Measurements from ENCODE around the gene HMCN2. TPM values are rescaled to one million over a fixed set of nuclear protein-coding genes. Genes with fewer than 3 reads are reported as not detected.

HMCN2 gene
- total RNA-seq, 2 donors from 2014 or later, result 2.9 to 5.5 TPM

- H3K4me1 ChIP-seq (replicated peaks), result no peaks in the 10 kb centered on the region
- no peak overlapping the region for H3K27ac ChIP-seq
- TF ChIP-seq POLR2AphosphoS5 (IDR thresholded peaks at IDR 0.05), result no peak
- TF ChIP-seq POLR2A (IDR thresholded peaks at IDR 0.05), result no peak
- no peak for TF ChIP-seq CTCF (IDR thresholded peaks at IDR 0.05)
- DNase-seq (ENCODE audit: low spot score), result no peak
- WGBS, result 91% methylated on average over 19 of the region's 23 CpGs
- no peaks in the 10 kb centered on the region for H3K36me3 ChIP-seq
- H3K9me3 ChIP-seq, result no peaks in the 10 kb centered on the region
- H3K27me3 ChIP-seq (replicated peaks; ENCODE audit: insufficient read depth), result no peaks in the 10 kb centered on the region
- H3K4me3 ChIP-seq, result no peak overlapping the region
- intact Hi-C loops (cut with DNase I), result no loop called here
These were observed 37.4 kb downstream of the HMCN2 start for GRCh38 chr9:130302785-130303612.

- WGBS, result 63% methylated on average over 17 of the region's 17 CpGs
- Histone ChIP-seq H3K27ac (no peak overlapping the region), H3K36me3 (no peaks in the 10 kb centered on the region), H3K4me1 (replicated peaks) (no peaks in the 10 kb centered on the region), H3K9me3 (no peaks in the 10 kb centered on the region), H3K4me3 (no peak overlapping the region), H3K27me3 (replicated peaks; ENCODE audit: insufficient read depth) (no peaks in the 10 kb centered on the region)
- no peak for DNase-seq (ENCODE audit: low spot score)
- intact Hi-C loops (cut with DNase I), result no loop called here
- no peak for TF ChIP-seq POLR2AphosphoS5 (IDR thresholded peaks at IDR 0.05)
- no peak for TF ChIP-seq CTCF (IDR thresholded peaks at IDR 0.05)
- no peak for TF ChIP-seq POLR2A (IDR thresholded peaks at IDR 0.05)
These were observed 38.1 kb downstream of the HMCN2 start for GRCh38 chr9:130303613-130304055.

GRCh38 chr9:130304116-130304515, 38.6 kb downstream of the HMCN2 start:
- Histone ChIP-seq H3K27me3 (replicated peaks; ENCODE audit: insufficient read depth) (no peaks in the 10 kb centered on the region), H3K9me3 (no peaks in the 10 kb centered on the region), H3K36me3 (no peaks in the 10 kb centered on the region), H3K4me3 (no peak overlapping the region), H3K4me1 (replicated peaks) (no peaks in the 10 kb centered on the region), H3K27ac (no peak overlapping the region)
- 52% methylated on average over 7 of the region's 7 CpGs for WGBS
- no peak for TF ChIP-seq CTCF (IDR thresholded peaks at IDR 0.05)
- no peak for TF ChIP-seq POLR2AphosphoS5 (IDR thresholded peaks at IDR 0.05)
- no peak for TF ChIP-seq POLR2A (IDR thresholded peaks at IDR 0.05)
- intact Hi-C loops (cut with DNase I), result no loop called here
- no peak for DNase-seq (ENCODE audit: low spot score)

GRCh38 chr9:130304643-130305042, 39.1 kb downstream of the HMCN2 start:
- Histone ChIP-seq H3K4me1 (replicated peaks) (no peaks in the 10 kb centered on the region), H3K4me3 (no peak overlapping the region), H3K27ac (no peak overlapping the region), H3K27me3 (replicated peaks; ENCODE audit: insufficient read depth) (no peaks in the 10 kb centered on the region), H3K36me3 (no peaks in the 10 kb centered on the region), H3K9me3 (no peaks in the 10 kb centered on the region)
- 79% methylated on average over 19 of the region's 19 CpGs for WGBS
- TF ChIP-seq CTCF (IDR thresholded peaks at IDR 0.05) (no peak), POLR2AphosphoS5 (IDR thresholded peaks at IDR 0.05) (no peak), POLR2A (IDR thresholded peaks at IDR 0.05) (no peak)
- intact Hi-C loops (cut with DNase I), result no loop called here
- DNase-seq (ENCODE audit: low spot score), result no peak

- DNase-seq (ENCODE audit: low spot score), result no peak
- intact Hi-C loops (cut with DNase I), result no loop called here
- H3K36me3 ChIP-seq, result no peaks in the 10 kb centered on the region
- TF ChIP-seq CTCF (IDR thresholded peaks at IDR 0.05) (no peak), POLR2A (IDR thresholded peaks at IDR 0.05) (no peak), POLR2AphosphoS5 (IDR thresholded peaks at IDR 0.05) (no peak)
- no peak overlapping the region for H3K4me3 ChIP-seq
- no peaks in the 10 kb centered on the region for H3K9me3 ChIP-seq
- H3K4me1 ChIP-seq (replicated peaks), result no peaks in the 10 kb centered on the region
- WGBS, result 78% methylated on average over 4 of the region's 4 CpGs
- no peaks in the 10 kb centered on the region for H3K27me3 ChIP-seq (replicated peaks; ENCODE audit: insufficient read depth)
- no peak overlapping the region for H3K27ac ChIP-seq
These were observed 39.8 kb downstream of the HMCN2 start for GRCh38 chr9:130305381-130305780.

Measured in prostate gland (tissue), 2 donors.